WTC11 (cell line): ENCODE results near the gene EPHA1. TPM values are rescaled to one million over a fixed set of nuclear protein-coding genes. Genes with fewer than 3 reads are reported as not detected.
A peak's percentile ranks its signal among the peaks of the same experiment; 100 is the strongest.

Source experiments
- ATAC-seq: fragments of 200-7000 bp; cut with Tn5 transposase; 2 replicates; pipeline ENCODE4 v1.10.0; 2021; ENCODE audit warnings: mild to moderate bottlenecking, moderate library complexity
- CTCF ChIA-PET: fragments of 300-600 bp; sonication (Branson Sonifier 250); formaldehyde crosslinking; loops from one replicate; lab custom pipeline; 2021; ENCODE audit warnings: antibody characterized with exemption; lab: Charles Lee
- POLR2A ChIA-PET: fragments of 350-600 bp; sonication (Branson Sonifier 250); formaldehyde crosslinking; loops from one replicate; lab custom pipeline; 2021; ENCODE audit warnings: antibody characterized with exemption; lab: Charles Lee
- DNase-seq: peaks from one replicate; pipeline ENCODE4 v3.0.0; 2021; ENCODE audit warnings: low spot score
- H3K27ac Mint-ChIP-seq: 2 replicates; pipeline ENCODE4 v1.8.0; 2021; ENCODE audit warnings: mixed read lengths
- H3K27me3 Mint-ChIP-seq: 2 replicates; pipeline ENCODE4 v1.8.0; 2021; ENCODE audit warnings: low read depth, mild to moderate bottlenecking, moderate library complexity, mixed read lengths
- H3K36me3 Mint-ChIP-seq: 2 replicates; pipeline ENCODE4 v1.8.0; 2021; ENCODE audit warnings: mixed read lengths
- H3K4me1 Mint-ChIP-seq: 2 replicates; pipeline ENCODE4 v1.8.0; 2022; ENCODE audit warnings: mixed read lengths
- H3K4me3 Mint-ChIP-seq: 2 replicates; pipeline ENCODE4 v1.8.0; 2021; ENCODE audit warnings: mild to moderate bottlenecking, moderate library complexity, mixed read lengths
- H3K9me3 Mint-ChIP-seq: 2 replicates; pipeline ENCODE4 v1.8.0; 2021; ENCODE audit warnings: mixed read lengths
- AFF4 ChIP-seq: sonication (generic); formaldehyde crosslinking; IDR thresholded peaks from 2 replicates; pipeline ENCODE4 v1.8.1; 2023; ENCODE audit warnings: mild to moderate bottlenecking, missing genetic modification reagents, borderline replicate concordance
- CREB1 ChIP-seq: sonication (generic); formaldehyde crosslinking; IDR thresholded peaks from 2 replicates; pipeline ENCODE4 v1.8.0; 2023; ENCODE audit warnings: mild to moderate bottlenecking, missing genetic modification reagents
- CREM ChIP-seq: sonication (generic); formaldehyde crosslinking; IDR thresholded peaks from 2 replicates; pipeline ENCODE4 v1.8.1; 2022; ENCODE audit warnings: mild to moderate bottlenecking, missing genetic modification reagents, moderate library complexity
- EMX1 ChIP-seq: fragments of 250-450 bp; sonication (Bioruptor Pico); IDR thresholded peaks from 2 replicates; pipeline ENCODE4 v1.8.0; 2021; ENCODE audit warnings: mild to moderate bottlenecking
- FOXK1 ChIP-seq: sonication (generic); formaldehyde crosslinking; IDR thresholded peaks from 2 replicates; pipeline ENCODE4 v1.8.0; 2022; ENCODE audit warnings: mild to moderate bottlenecking, moderate library complexity, missing genetic modification reagents
- FOXP1 ChIP-seq: sonication (generic); formaldehyde crosslinking; IDR thresholded peaks from 2 replicates; pipeline ENCODE4 v1.8.0; 2022; ENCODE audit warnings: missing genetic modification reagents, mild to moderate bottlenecking, moderate library complexity, borderline replicate concordance
- GRHL2 ChIP-seq: fragments of 250-450 bp; sonication (Bioruptor Pico); IDR thresholded peaks from 2 replicates; pipeline ENCODE4 v1.8.0; 2022; ENCODE audit warnings: mild to moderate bottlenecking, moderate library complexity; ENCODE audit not compliant: insufficient replicate concordance, severe bottlenecking
- MYBL2 ChIP-seq: sonication (generic); formaldehyde crosslinking; IDR thresholded peaks from 2 replicates; pipeline ENCODE4 v1.8.1; 2023; ENCODE audit warnings: mild to moderate bottlenecking, moderate library complexity, missing genetic modification reagents
- NFE2L1 ChIP-seq: sonication (generic); formaldehyde crosslinking; IDR thresholded peaks from 2 replicates; pipeline ENCODE4 v1.8.1; 2023; ENCODE audit warnings: missing genetic modification reagents
- NFYB ChIP-seq: sonication (generic); formaldehyde crosslinking; conservative IDR thresholded peaks from 2 replicates; pipeline ENCODE4 v1.8.0; 2022; ENCODE audit warnings: low read depth, missing genetic modification reagents
- SMAD3 ChIP-seq: sonication (generic); formaldehyde crosslinking; IDR thresholded peaks from 2 replicates; pipeline ENCODE4 v1.8.0; 2022; ENCODE audit warnings: missing genetic modification reagents, mild to moderate bottlenecking, borderline replicate concordance
- ZNF219 ChIP-seq: sonication (generic); formaldehyde crosslinking; IDR thresholded peaks from 2 replicates; pipeline ENCODE4 v1.8.0; 2023; ENCODE audit warnings: missing genetic modification reagents, mild to moderate bottlenecking, borderline replicate concordance
- ZNF232 ChIP-seq: sonication (generic); formaldehyde crosslinking; IDR thresholded peaks from 2 replicates; pipeline ENCODE4 v1.8.0; 2022; ENCODE audit warnings: mild to moderate bottlenecking, missing genetic modification reagents
- ZNF263 ChIP-seq: sonication (generic); formaldehyde crosslinking; IDR thresholded peaks from 2 replicates; pipeline ENCODE4 v1.8.1; 2022; ENCODE audit warnings: low read depth, mild to moderate bottlenecking, moderate library complexity, missing genetic modification reagents
- ZNF281 ChIP-seq: sonication (generic); formaldehyde crosslinking; IDR thresholded peaks from 2 replicates; pipeline ENCODE4 v1.8.0; 2023; ENCODE audit warnings: mild to moderate bottlenecking, missing genetic modification reagents
- ZNF425 ChIP-seq: fragments of 250-450 bp; sonication (Bioruptor Pico); conservative IDR thresholded peaks from 2 replicates; pipeline ENCODE4 v1.9.0; 2021; ENCODE audit warnings: mild to moderate bottlenecking
- ZNF512 ChIP-seq: sonication (generic); formaldehyde crosslinking; IDR thresholded peaks from 2 replicates; pipeline ENCODE4 v1.8.1; 2022; ENCODE audit warnings: missing genetic modification reagents, borderline replicate concordance
- ZSCAN18 ChIP-seq: fragments of 250-450 bp; sonication (Bioruptor Pico); IDR thresholded peaks from 2 replicates; pipeline ENCODE4 v2.1.2; 2022; ENCODE audit warnings: mild to moderate bottlenecking, moderate library complexity
- total RNA-seq: library from RNA; stranded (reverse); gene quantifications from 3 replicates; pipeline ENCODE4 v1.2.3, GENCODE V29; 2021

EPHA1 gene
- total RNA-seq, 1 experiment from 2014 or later, result 203 TPM

GRCh38 chr7:143373255-143373794, 35.3 kb downstream of the EPHA1 start (continued):
- TF ChIP-seq GRHL2 (CRISPR knock-in tag) (no peak), FOXK1 (CRISPR knock-in tag) (no peak), CREB1 (CRISPR knock-in tag) (no peak), ZNF232 (CRISPR knock-in tag) (no peak), ZNF281 (CRISPR knock-in tag) (no peak), CREM (CRISPR knock-in tag) (no peak), ZNF263 (no peak), MYBL2 (CRISPR knock-in tag) (no peak), FOXP1 (CRISPR knock-in tag) (no peak), ZNF512 (CRISPR knock-in tag) (no peak), ZNF219 (CRISPR knock-in tag) (no peak)

GRCh38 chr7:143372070-143372469, 36.6 kb downstream of the EPHA1 start:
- H3K27me3 Mint-ChIP-seq, result no peaks in the 10 kb centered on the region; the same call in 1 of the 2 replicates
- peak overlapping the region; percentile 7 for H3K27ac Mint-ChIP-seq
- POLR2A ChIA-PET, result interaction anchor here (1.2 kb wide), 2 partner anchors 8 to 27 kb away, joined by 3 read pairs; no protein-coding TSS in a partner anchor
- peaks cover 68% of the 10 kb centered on the region for H3K4me1 Mint-ChIP-seq
- ATAC-seq, result no peak
- TF ChIP-seq SMAD3 (CRISPR knock-in tag) (no peak), CREM (CRISPR knock-in tag) (no peak), ZNF425 (CRISPR knock-in tag) (no peak), ZNF263 (no peak), NFE2L1 (CRISPR knock-in tag) (no peak), ZSCAN18 (CRISPR knock-in tag) (no peak), NFYB (CRISPR knock-in tag) (no peak), EMX1 (CRISPR knock-in tag) (no peak), CREB1 (CRISPR knock-in tag) (no peak), AFF4 (no peak)
- CTCF ChIA-PET, result interaction anchor here (0.6 to 5.8 kb wide), 9 partner anchors 8 to 89 kb away, joined by 3 to 68 read pairs (median 3); partner anchors contain the start of gene EPHA1
- H3K4me3 Mint-ChIP-seq, result no peak overlapping the region
- DNase-seq, result no peak
- no peaks in the 10 kb centered on the region for H3K9me3 Mint-ChIP-seq
- H3K36me3 Mint-ChIP-seq, result no peaks in the 10 kb centered on the region
